22Rv1 (cell line): ENCODE results near the gene FAM168B.

Experiments
- CTCF ChIP-seq: fragments of 450-650 bp; IDR thresholded peaks from 2 replicates; pipeline ENCODE4 v1.5.1; 2017; ENCODE audit warnings: mild to moderate bottlenecking
- ZFX ChIP-seq: fragments of 450-650 bp; IDR thresholded peaks from 2 replicates; pipeline ENCODE4 v1.6.1; 2017; ENCODE audit warnings: antibody characterized with exemption, borderline replicate concordance

- TF ChIP-seq CTCF (no peak), ZFX (no peak)
Measured at GRCh38 chr2:131032393-131032836, 60.8 kb downstream of the FAM168B start.
